Right atrium auricular region (tissue), 2 donors: ENCODE results near the gene TYMP. TPM values are rescaled to one million over a fixed set of nuclear protein-coding genes. Genes with fewer than 3 reads are reported as not detected.

Experiments used
- DNase-seq: peaks from one replicate; pipeline ENCODE4 v3.0.0-alpha.2; 2019; ENCODE audit warnings: low spot score
- H3K27ac ChIP-seq, 2 donors: fragments of 200-600 bp; sonication (generic); 1 replicate in 1 of 2; 2 replicates in 1 of 2; pipeline ENCODE4 v1.5.1; 2016 to 2019
- H3K27me3 ChIP-seq, 2 donors: fragments of 200-600 bp; sonication (generic); one replicate each; pipeline versions ENCODE4 v1.5.1 to v1.6.0; 2017 to 2019
- H3K36me3 ChIP-seq: fragments of 200-600 bp; sonication (generic); one replicate; pipeline ENCODE4 v1.5.1; 2016
- H3K4me1 ChIP-seq, 2 donors: fragments of 200-600 bp; sonication (generic); one replicate each; pipeline versions ENCODE4 v1.5.1 to v1.6.0; 2017 to 2019
- H3K4me3 ChIP-seq, 2 donors: fragments of 200-600 bp; sonication (generic); 1 replicate in 1 of 2; 2 replicates in 1 of 2; pipeline ENCODE4 v1.5.1; 2017 to 2019; ENCODE audit warnings: mild to moderate bottlenecking in 1 of 2, moderate library complexity in 1 of 2
- H3K9me3 ChIP-seq, 2 donors: fragments of 200-600 bp; sonication (generic); one replicate each; pipeline ENCODE4 v1.5.1; 2019
- total RNA-seq, 2 donors: library from RNA; depleted of rRNA; stranded (reverse); fragments of >200 nt; gene quantifications; one replicate each; pipeline ENCODE4 v1.1.0, GENCODE V29; 2016
- TF ChIP-seq, protein P1 (sequence below), 2 donors: fragments of 200-600 bp; sonication (generic); IDR thresholded peaks; one replicate each; pipeline ENCODE4 v1.5.1; 2019; ENCODE audit warnings: antibody characterized with exemption in 2 of 2

The TYMP gene
- total RNA-seq, 2 donors from 2014 or later = 9.1 to 35.8 TPM

DNA sequence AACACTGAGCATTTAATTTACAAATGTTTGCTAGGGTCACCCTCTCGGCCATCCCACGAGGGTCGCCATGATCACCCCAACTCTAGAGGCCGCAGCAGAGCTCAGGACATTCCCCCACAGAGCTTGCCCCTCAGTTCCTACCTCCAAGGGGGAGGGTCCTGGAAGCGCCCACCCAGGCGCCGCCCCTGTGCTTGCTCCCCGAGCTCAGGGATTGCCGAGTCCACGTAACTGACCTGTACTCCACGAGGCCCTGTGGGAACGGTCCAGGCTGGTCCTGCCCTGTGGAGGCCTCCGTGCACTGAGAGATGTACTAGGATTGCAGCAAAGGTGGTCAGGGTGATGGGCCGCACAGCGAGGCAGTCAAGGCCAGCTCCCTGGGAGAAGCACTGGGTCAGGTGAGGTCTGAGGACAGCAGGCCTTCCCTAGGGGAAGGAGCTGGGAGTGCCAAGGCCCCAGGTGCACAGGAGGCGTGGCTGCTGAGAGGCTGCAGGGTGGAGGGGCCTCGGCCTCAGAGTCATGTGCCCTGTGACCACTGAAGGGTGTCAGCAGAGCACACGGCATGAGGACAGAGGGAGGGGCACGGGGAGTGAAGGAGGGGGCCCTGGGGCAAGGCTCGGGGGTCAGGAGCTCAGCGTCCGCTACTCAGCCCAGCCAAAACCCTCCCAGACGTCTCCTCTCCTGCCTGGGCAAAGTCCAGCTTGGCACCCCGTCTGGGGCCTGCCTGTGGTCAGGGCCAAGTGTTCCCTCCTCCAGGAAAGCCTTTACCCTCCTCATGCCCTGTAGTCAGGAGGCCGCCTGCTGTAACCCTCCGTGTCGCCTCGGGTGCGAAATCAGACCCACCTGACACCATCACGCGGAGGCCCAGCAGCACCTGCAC is 45.6 kb downstream of the TYMP start:
- TF ChIP-seq, protein P1, sequence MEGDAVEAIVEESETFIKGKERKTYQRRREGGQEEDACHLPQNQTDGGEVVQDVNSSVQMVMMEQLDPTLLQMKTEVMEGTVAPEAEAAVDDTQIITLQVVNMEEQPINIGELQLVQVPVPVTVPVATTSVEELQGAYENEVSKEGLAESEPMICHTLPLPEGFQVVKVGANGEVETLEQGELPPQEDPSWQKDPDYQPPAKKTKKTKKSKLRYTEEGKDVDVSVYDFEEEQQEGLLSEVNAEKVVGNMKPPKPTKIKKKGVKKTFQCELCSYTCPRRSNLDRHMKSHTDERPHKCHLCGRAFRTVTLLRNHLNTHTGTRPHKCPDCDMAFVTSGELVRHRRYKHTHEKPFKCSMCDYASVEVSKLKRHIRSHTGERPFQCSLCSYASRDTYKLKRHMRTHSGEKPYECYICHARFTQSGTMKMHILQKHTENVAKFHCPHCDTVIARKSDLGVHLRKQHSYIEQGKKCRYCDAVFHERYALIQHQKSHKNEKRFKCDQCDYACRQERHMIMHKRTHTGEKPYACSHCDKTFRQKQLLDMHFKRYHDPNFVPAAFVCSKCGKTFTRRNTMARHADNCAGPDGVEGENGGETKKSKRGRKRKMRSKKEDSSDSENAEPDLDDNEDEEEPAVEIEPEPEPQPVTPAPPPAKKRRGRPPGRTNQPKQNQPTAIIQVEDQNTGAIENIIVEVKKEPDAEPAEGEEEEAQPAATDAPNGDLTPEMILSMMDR (IDR thresholded peaks at IDR 0.05) = no peak
- Histone ChIP-seq H3K4me3 (no peak overlapping the region), H3K27me3 (peaks cover 12 to 23% of the 10 kb centered on the region in 2 donors), H3K36me3 (no peaks in the 10 kb centered on the region), H3K27ac (no peak overlapping the region), H3K9me3 (no peaks in the 10 kb centered on the region), H3K4me1 (peaks cover 0 to 14% of the 10 kb centered on the region in 2 donors)
- no peak for DNase-seq

DNA sequence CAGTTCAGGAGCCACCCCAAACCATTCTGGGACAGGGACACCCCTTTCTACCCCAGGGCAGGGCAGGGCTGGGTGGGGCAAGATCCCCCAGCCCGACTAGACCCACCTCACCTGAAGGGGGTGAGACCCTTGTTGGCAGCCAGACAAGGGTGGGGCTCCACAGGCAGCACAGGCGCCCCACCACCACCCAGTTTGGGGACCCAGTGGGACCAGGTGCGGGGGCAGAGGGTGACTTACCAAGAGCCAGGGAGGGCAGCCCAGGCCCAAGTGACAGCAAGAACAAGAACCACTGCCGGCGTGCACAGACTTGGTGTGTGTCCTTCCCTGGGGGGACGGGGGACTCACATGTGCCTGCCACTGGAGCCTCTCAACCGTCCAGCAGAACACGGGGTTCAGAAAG is 46.3 kb downstream of the TYMP start:
- Histone ChIP-seq H3K9me3 (no peaks in the 10 kb centered on the region), H3K4me1 (peaks cover 0 to 14% of the 10 kb centered on the region in 2 donors), H3K36me3 (no peaks in the 10 kb centered on the region), H3K27me3 (peaks cover 12 to 23% of the 10 kb centered on the region in 2 donors), H3K27ac (no peak overlapping the region), H3K4me3 (no peak overlapping the region)
- no peak for DNase-seq
- TF ChIP-seq, protein P1 (IDR thresholded peaks at IDR 0.05) = no peak

DNA sequence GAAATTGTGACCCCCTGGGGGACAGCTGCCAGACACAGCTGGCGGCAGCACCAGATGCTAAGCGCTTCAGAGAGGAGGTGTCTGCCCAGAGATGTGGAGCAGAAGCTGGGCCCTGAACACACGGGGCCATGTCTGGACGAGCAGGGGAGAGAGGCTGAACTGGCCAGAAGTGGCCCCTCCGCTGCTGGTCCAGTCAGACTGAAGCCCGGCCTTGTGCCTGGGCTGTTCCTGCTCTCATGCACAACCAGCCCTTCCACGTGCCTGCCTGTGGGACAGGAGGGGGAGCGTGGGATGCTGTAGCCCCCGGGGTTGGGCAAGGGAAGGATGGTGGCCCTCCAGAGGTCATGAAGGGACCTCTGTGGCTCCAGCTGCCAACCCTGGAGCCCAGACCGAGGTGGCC is 46.7 kb downstream of the TYMP start:
- DNase-seq = no peak
- Histone ChIP-seq H3K4me3 (no peak overlapping the region), H3K27me3 (peaks cover 12 to 23% of the 10 kb centered on the region in 2 donors), H3K4me1 (peaks cover 0 to 14% of the 10 kb centered on the region in 2 donors), H3K9me3 (no peaks in the 10 kb centered on the region), H3K36me3 (no peaks in the 10 kb centered on the region), H3K27ac (no peak overlapping the region)
- TF ChIP-seq, protein P1 (IDR thresholded peaks at IDR 0.05) = no peak

- Histone ChIP-seq H3K4me3 (peak overlapping the region in 1 of 2 donors; percentile 44), H3K9me3 (no peaks in the 10 kb centered on the region), H3K27me3 (peaks cover 12 to 23% of the 10 kb centered on the region in 2 donors), H3K4me1 (peaks cover 0 to 14% of the 10 kb centered on the region in 2 donors), H3K36me3 (no peaks in the 10 kb centered on the region), H3K27ac (no peak overlapping the region)
- no peak for DNase-seq
- TF ChIP-seq, protein P1 (IDR thresholded peaks at IDR 0.05) = no peak
Observed at GRCh38 chr22:50482107-50483074, 47.4 kb downstream of the TYMP start.

DNA sequence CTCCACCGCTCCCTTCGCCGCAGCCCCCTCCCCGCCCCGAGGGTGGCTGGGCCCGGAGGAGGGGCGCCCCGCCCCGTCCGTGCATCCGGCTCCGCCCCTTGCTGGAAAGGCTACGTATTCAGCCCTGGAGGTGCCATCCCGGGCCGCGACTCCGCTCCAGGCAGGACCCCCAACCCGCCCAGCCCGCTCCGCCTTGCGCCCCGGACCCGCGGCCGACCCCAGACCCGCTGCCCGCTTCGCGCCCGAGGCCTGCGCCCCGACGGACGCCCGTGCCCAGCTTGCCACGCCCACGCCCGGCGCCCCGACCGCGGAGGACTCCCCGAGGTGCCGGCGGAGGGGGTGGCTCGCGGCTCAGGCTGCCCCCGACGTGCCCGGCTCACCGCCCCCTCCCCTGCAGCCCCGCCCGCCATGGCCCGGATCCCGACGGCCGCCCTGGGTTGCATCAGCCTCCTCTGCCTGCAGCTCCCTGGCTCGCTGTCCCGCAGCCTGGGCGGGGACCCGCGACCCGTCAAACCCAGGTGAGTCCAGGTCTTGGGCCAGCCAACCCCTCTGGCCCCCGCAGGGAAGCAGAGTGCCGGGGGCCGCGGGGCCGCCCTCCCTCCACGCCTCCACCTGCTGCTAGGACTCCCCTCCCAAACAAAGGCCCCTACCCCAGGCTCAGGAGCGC is 48.2 kb downstream of the TYMP start, which contains the start of gene ADM2:
Gene ADM2, plus strand, starts transcription at position 104 of the 667 bp plus-strand sequence. Its CDS starts 305 bp downstream, at position 409.
- Histone ChIP-seq H3K27ac (no peak within 1 kb of the TSS), H3K4me1 (peaks cover 0 to 14% of the 10 kb centered on the region in 2 donors), H3K9me3 (no peaks in the 10 kb centered on the region), H3K36me3 (no peaks in the 10 kb centered on the region), H3K4me3 (peak within 1 kb of the TSS; percentile 6 to 44), H3K27me3 (peaks cover 12 to 23% of the 10 kb centered on the region in 2 donors)
- no peak for DNase-seq
- TF ChIP-seq, protein P1 (IDR thresholded peaks at IDR 0.05) = no peak
